Measurements from ENCODE around the gene TPP1. TPM values are rescaled to one million over a fixed set of nuclear protein-coding genes. Genes with fewer than 3 reads are reported as not detected.

Gene TPP1
- total and polyA plus RNA-seq, 2 of the 13 experiments (the other 11 are each of a cell fraction or from before 2014, with no cell fraction given), result 13.9 to 74.6 TPM

GRCh38 chr11:6619004-6619745 is at the start of gene TPP1 (continued):
- peak; percentile 99 for TF ChIP-seq USF2 (IDR thresholded peaks at IDR 0.05; ENCODE audit: low read depth, low read length)
- peak; percentile 99; the same call in 1 of the 2 replicates for TF ChIP-seq USF2 (CRISPR knock-in tag; IDR thresholded peaks at IDR 0.05; ENCODE audit: borderline replicate concordance)
- TF ChIP-seq ZNF282 (IDR thresholded peaks at IDR 0.05; ENCODE audit: partially characterized antibody), result no peak
- TF ChIP-seq JARID2 (CRISPR knock-in tag; IDR thresholded peaks at IDR 0.05; ENCODE audit: insufficient replicate concordance), result no peak
- TF ChIP-seq, protein P1, sequence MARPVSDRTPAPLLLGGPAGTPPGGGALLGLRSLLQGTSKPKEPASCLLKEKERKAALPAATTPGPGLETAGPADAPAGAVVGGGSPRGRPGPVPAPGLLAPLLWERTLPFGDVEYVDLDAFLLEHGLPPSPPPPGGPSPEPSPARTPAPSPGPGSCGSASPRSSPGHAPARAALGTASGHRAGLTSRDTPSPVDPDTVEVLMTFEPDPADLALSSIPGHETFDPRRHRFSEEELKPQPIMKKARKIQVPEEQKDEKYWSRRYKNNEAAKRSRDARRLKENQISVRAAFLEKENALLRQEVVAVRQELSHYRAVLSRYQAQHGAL (CRISPR knock-in tag; IDR thresholded peaks at IDR 0.05; ENCODE audit: not compliant biosample characterization), result no peak
- no peak for TF ChIP-seq NR2F1 (CRISPR knock-in tag; IDR thresholded peaks at IDR 0.05)
- no peak for TF ChIP-seq SAFB2 (CRISPR knock-in tag; IDR thresholded peaks at IDR 0.05; ENCODE audit: borderline replicate concordance, low read depth)
- TF ChIP-seq ZNF20 (CRISPR knock-in tag; IDR thresholded peaks at IDR 0.05), result no peak
- no peak for TF ChIP-seq MAF1 (CRISPR knock-in tag; IDR thresholded peaks at IDR 0.05; ENCODE audit: borderline replicate concordance)
- no peak for TF ChIP-seq ZNF510 (CRISPR knock-in tag; IDR thresholded peaks at IDR 0.05; ENCODE audit: low read depth)
- TF ChIP-seq CBFB (CRISPR knock-in tag; IDR thresholded peaks at IDR 0.05), result no peak
- no peak for TF ChIP-seq ZNF333 (CRISPR knock-in tag; IDR thresholded peaks at IDR 0.05; ENCODE audit: borderline replicate concordance)
- no peak for TF ChIP-seq ZNF224 (CRISPR knock-in tag; IDR thresholded peaks at IDR 0.05)
- TF ChIP-seq, protein P2, sequence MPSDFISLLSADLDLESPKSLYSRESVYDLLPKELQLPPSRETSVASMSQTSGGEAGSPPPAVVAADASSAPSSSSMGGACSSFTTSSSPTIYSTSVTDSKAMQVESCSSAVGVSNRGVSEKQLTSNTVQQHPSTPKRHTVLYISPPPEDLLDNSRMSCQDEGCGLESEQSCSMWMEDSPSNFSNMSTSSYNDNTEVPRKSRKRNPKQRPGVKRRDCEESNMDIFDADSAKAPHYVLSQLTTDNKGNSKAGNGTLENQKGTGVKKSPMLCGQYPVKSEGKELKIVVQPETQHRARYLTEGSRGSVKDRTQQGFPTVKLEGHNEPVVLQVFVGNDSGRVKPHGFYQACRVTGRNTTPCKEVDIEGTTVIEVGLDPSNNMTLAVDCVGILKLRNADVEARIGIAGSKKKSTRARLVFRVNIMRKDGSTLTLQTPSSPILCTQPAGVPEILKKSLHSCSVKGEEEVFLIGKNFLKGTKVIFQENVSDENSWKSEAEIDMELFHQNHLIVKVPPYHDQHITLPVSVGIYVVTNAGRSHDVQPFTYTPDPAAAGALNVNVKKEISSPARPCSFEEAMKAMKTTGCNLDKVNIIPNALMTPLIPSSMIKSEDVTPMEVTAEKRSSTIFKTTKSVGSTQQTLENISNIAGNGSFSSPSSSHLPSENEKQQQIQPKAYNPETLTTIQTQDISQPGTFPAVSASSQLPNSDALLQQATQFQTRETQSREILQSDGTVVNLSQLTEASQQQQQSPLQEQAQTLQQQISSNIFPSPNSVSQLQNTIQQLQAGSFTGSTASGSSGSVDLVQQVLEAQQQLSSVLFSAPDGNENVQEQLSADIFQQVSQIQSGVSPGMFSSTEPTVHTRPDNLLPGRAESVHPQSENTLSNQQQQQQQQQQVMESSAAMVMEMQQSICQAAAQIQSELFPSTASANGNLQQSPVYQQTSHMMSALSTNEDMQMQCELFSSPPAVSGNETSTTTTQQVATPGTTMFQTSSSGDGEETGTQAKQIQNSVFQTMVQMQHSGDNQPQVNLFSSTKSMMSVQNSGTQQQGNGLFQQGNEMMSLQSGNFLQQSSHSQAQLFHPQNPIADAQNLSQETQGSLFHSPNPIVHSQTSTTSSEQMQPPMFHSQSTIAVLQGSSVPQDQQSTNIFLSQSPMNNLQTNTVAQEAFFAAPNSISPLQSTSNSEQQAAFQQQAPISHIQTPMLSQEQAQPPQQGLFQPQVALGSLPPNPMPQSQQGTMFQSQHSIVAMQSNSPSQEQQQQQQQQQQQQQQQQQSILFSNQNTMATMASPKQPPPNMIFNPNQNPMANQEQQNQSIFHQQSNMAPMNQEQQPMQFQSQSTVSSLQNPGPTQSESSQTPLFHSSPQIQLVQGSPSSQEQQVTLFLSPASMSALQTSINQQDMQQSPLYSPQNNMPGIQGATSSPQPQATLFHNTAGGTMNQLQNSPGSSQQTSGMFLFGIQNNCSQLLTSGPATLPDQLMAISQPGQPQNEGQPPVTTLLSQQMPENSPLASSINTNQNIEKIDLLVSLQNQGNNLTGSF (CRISPR knock-in tag; IDR thresholded peaks at IDR 0.05), result no peak
- TF ChIP-seq, protein P3, sequence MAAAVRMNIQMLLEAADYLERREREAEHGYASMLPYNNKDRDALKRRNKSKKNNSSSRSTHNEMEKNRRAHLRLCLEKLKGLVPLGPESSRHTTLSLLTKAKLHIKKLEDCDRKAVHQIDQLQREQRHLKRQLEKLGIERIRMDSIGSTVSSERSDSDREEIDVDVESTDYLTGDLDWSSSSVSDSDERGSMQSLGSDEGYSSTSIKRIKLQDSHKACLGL (CRISPR knock-in tag; IDR thresholded peaks at IDR 0.05), result no peak; the same call in 1 of the 2 replicates
- no peak for TF ChIP-seq STAT5B (CRISPR knock-in tag; IDR thresholded peaks at IDR 0.05)
- TF ChIP-seq NR2F2 (IDR thresholded peaks at IDR 0.05; ENCODE audit: borderline replicate concordance, low read depth), result peak; percentile 32; the same call in 1 of the 2 replicates
- TF ChIP-seq ZNF709 (CRISPR knock-in tag; IDR thresholded peaks at IDR 0.05), result no peak
- no peak for TF ChIP-seq ATRX (CRISPR knock-in tag; IDR thresholded peaks at IDR 0.05; ENCODE audit: borderline replicate concordance)
- TF ChIP-seq, protein P4, sequence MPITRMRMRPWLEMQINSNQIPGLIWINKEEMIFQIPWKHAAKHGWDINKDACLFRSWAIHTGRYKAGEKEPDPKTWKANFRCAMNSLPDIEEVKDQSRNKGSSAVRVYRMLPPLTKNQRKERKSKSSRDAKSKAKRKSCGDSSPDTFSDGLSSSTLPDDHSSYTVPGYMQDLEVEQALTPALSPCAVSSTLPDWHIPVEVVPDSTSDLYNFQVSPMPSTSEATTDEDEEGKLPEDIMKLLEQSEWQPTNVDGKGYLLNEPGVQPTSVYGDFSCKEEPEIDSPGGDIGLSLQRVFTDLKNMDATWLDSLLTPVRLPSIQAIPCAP (CRISPR knock-in tag; IDR thresholded peaks at IDR 0.05; ENCODE audit: low read depth), result no peak

All from HepG2 (cell line).